GM18526 (cell line): Measurements from ENCODE around the gene C3orf22.

Experiments
- POLR2A ChIP-seq: IDR thresholded peaks from 3 replicates; pipeline ENCODE4 v1.6.1; 2011; ENCODE audit not compliant: insufficient read length; ENCODE audit errors: extremely low read depth

The C3orf22 gene

DNA sequence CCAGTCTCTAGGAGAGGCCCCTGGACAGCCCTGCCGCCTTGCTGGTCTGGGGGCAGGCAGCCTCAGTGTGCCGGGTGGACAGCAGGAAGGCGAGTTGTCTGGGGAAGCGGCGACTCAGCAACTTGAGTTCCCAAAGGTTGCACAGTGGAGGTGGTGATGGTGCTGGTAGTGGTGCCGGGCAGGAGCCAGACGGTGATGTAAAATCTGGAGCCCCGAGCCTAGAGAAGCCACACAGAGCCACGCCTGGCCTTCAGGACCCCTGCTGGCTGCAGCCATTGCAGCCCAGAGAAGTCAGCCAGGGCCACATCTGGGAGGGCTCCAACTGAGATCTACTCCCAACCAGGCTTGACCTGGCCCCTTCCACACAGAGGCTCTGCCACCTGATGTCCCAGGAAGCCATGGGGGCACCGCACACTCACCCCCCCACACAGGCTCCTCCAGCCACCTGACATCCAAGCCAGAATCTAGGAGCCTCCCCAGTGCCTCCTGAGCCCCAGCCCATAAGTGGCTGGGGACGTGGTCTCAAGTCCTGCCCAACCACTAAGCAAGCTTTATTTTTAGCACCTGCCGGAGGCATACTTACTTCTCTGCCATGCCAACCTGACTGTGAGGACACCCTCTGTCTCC is 8.8 kb downstream of the C3orf22 start:
- TF ChIP-seq POLR2A, result no peak

DNA sequence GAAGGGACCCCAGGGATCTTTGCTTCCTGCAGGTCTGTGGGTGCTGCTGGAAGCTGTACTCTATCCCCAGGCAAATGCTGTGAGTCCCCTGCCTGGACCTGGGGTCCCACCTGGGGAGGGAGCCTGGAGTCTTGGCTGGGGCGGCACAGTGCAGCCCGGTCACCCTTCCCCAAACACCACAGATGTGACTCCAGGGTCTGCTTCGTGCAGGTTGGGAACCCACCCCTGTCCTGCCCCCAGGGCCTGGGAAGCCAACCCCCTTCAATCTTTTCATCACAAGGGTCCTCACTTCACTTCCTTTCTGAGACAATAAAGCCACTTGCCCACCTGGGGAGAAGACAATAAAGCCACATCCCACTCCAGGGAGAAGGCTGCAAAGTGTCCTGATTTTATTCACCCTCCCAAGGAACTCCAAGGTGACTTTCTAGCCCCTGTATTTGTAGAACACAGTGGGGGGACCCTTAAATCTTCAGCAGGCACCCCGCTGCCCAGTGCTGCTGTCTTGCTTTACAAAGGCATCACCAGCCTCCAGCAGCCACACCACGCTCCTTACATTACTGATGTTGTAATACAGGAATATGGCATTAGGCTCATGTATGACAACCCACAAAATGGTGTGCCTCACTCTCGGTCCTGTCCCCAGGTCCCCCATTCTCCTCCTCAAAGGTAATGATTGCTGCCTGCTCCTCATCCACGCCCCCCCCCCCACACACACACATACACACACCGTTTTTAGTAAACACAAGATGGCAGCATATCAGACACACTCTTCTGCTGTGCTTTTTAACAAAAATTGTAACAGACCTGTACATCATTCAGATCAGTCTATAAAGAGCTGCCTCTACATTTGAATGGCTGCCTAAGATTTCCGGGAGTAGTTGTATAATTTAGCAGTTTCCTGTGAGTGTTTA is 9.9 kb downstream of the C3orf22 start:
- no peak for TF ChIP-seq POLR2A

DNA sequence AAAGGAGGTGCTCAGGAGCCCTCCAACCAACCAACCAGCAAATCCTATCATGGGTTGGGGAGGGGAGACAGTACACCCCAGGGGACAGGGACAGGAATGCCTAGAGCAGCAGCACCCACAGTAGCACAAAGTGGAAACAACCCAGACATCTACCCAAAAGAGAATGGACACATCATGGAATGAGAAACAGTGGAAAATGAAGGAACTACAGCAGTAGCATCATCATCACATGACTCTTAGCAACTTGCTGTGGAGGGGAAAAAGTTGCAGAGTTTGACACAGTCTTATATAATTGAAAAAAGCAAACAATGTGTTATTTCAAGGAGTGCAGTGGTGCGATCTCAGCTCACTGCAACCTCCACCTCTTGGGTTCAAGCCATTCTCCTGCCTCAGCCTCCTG is 11.0 kb downstream of the C3orf22 start:
- TF ChIP-seq POLR2A, result no peak

DNA sequence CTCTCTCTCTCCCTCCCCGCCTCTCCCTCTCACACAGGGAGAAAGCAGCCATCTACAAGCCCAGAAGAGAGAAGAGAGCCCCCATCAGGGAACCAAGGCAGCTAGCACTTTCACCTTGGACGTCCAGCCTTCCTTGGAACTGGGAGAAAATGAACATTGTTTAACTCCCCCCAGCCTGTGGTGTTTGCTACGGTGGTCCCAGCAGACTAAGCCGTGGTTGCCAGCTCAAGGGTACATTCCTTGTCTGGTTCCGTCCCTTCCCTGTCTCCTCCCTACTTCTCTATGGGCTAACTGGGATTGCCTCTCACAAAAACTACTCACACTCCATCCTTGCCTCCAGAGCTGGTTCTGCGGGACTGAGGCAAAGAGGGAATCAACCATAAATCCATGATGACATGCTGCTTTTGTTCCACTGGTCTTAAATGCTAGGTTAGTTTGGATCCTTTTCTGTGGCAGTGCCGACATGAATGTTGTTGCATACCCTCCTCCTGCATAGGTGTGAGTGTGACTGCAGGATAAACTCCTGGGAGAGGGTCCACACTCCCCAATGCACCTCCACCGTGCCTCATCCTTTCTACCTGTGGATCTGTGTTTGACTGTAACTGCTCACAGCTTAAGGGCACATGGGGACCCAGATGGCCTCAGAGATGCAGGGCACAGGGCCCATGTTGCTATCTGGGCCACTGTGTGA is 12.0 kb downstream of the C3orf22 start:
- TF ChIP-seq POLR2A, result no peak

DNA sequence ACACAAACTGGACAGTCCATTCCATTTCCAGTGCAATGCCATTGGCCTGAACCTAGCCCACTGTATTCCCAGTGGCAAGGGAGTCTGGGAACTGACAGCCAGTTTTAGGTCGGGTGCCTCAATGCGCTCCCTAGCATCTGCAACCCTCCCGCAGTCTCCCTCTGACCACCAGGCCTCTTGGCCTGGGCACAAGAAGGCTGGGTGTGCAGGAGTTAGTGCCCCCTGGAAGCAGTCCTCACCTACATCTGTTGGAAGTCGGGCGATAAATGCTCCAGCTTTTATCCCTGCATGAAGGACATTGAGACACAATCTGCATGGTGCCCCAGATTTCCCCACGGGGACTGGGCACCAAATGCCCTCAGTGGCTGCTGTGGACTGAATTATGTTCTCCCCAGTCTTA is 12.7 kb downstream of the C3orf22 start:
- no peak for TF ChIP-seq POLR2A

DNA sequence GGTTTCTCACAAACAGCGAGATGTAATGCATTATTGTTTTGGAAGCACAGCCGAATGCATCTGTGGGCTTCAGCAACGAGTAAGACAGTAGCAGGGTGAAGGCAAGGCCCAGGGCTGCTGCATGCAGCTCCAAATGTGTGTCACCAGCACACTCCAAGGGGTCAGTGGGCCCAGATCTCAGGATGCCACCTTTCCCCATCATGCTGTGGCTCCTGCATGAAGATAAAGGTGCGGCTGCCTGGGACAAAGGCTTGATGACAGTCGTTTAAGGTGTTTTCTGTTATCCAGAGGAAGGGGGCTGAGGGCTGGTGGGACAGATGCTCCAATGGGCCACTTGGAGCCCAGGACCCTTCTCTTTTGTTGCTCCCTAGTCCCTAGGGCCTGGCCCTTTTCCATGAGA is 13.2 kb downstream of the C3orf22 start:
- TF ChIP-seq POLR2A, result no peak

DNA sequence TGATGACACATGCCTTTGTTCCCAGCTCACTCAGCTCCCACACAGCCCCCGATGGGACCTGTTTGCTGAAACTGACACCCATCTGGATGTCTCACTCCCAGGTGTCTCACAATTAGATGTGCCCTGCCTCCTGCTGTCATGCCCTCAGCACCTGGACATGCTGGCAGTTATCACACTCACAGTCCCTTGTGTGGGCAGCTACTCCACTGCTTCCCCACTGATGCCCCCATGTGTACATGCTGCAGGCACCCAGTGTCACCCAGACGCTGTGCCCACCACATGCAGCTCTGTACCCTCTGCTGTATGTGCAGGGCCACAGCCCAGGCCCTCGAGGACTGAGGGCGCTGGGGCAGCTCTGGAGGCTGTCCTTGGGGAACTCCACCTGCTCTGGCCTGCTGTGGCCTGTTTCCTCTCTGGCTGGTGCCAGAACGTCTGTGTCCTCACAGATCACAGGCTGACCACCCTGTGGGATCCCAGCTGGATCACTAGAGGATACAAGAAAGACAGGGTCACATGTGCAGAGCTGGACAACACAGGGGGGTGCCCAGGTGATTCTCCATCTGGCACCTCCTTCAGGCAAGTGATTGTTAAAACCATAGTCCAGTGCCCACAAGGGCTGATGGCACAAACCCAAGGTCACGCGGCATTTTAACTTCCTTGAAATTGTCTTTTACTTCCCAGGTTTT is 14.0 kb downstream of the C3orf22 start:
- no peak for TF ChIP-seq POLR2A

DNA sequence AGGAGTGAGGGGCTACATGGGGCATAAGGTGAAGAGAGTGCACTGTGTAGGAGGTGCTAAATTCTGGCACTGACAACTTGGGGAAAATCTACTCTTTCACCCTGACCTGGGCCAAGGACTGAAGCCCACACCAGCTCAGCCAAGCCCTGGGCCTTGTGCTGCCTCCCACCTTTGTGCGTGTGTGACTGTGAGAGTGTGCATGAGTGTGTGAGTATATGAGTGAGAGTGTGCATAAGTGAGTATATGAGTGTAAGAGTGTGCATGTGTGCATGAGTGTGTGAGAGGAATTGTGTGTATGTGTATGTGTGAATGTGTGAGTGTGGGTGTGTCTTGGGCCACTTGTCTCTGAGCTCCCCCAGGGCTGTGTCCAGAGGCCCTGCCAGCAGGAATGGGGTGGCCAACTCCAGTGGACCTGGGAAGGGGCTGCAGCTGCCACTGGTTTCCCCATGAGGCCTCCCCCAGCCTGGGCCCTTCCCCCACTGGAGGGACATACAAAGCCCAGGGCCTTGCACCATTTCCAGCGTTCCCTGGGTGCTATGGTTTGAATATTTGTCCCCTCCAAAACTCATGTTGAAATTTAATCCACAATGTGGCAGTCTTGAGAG is 15.2 kb downstream of the C3orf22 start:
- TF ChIP-seq POLR2A, result no peak

DNA sequence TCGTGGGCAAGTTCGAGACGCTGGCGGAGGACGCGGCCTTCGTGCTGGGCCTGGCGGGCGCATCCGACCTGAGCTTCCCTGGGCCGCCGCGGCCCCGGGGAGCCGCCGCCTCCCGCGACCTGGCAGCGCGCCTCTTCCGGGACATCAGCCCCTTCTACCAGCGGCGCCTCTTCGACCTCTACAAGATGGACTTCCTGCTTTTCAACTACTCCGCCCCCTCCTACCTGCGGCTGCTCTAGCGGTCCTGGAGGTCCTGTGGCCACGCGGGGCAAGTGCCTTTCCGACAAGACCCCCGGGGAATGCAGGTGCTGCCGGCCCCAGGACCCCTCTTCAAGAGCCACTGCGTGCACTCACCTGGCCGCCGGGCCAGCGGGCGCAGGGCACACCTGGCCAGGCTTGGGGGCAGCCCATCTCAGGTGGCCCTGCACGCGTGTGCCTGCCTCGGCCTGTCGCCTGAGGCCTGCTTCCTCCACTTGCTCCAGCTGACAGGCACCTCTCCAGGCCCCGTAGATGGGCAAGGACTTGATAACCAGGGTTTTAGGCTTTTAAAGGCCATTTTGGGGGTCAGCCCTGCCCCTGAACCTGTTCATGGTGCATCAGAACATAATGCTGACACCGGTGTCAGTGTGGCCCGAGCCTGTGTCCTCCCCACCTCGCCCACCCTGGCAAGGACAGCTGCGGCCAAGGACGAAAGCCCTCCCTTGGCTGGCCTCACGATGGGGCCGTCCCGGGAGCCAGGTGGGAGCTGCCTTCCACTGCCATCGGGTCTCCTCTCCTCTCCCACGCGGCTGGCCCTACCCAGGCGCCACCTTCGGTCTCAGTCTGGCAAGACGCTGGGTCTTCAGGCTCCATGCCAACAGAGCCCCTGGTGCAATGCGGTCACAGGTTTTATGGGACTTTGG is 16.1 kb downstream of the C3orf22 start:
- TF ChIP-seq POLR2A, result no peak

DNA sequence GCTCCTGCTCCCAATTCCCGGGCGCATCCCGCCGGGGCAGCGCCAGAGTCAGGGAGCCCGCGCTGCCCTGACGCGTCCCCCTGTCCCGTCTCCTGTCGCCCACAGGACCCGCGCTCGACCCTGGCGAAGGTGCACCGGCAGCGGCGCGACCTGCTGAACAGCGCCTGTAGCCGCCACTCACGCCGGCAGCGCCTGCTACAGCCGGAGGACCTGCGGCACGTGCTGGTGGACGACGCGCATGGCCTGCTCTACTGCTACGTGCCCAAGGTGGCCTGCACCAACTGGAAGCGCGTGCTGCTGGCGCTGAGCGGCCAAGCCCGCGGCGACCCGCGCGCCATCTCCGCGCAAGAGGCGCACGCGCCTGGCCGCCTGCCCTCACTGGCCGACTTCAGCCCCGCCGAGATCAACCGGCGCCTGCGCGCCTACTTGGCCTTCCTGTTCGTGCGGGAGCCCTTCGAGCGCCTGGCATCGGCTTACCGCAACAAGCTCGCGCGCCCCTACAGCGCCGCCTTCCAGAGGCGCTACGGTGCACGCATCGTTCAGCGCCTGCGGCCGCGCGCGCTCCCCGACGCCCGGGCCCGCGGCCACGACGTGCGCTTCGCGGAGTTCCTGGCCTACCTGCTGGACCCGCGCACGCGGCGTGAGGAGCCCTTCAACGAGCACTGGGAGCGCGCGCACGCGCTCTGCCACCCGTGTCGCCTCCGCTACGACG is 16.9 kb downstream of the C3orf22 start:
- TF ChIP-seq POLR2A, result no peak

DNA sequence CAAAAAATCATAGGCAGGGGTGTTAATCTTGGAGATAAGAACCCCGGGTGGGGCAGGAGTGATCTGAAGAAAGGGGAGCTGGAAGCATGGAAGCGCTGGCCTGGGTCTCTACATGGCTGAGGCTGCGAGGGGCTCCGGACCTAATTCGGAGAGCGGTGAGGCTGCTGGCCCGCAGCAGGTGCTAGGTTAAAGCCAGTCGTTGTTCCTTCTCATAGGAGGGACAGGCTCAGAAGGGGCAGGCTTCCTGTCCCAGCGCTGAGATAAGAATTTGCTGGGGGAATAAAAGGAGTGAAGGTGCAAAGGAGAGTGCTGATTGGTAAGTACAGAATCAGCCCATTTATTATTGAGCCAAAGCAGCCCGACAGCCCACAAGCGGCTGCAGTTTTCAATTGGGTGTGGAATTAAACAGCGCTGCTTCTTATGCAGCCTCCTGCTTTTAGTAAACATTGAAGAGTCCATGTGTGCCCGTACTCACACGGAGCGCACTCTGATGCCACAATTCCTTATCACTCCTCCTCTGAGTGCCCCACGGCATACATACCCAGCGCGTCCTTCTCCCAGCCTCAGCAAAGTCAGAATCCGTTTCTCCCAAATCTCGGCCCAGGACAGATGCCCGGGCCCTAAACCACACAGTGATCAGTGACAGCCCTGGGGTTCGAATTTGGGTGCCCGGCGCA is 17.6 kb downstream of the C3orf22 start:
- TF ChIP-seq POLR2A, result no peak

DNA sequence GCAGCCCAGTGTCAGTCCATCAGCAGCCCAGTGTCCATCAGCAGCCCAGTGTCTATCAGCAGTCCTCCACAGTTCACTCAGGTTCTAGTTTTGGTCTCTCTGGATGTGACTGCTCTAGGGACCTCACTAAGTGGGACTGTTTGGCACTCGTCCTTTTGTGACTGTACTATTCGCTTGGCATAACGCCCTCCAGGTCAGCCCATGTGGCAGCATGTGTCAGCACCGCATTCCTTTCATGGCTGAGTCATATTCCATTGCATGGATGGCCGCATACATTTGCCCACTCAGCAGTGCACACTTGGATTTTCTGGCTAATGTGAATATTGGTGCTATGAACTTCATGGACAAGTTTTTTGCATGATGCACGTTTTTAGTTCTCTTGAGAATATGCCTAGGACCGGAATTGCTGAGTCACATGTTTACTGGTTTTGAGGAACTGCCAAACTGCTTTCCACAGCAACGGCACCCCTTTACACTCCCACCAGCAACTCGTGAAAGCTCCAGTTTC is 18.3 kb downstream of the C3orf22 start:
- TF ChIP-seq POLR2A, result no peak
